H1 (cell line): ENCODE results near the gene QRSL1. TPM values are rescaled to one million over a fixed set of nuclear protein-coding genes. Genes with fewer than 3 reads are reported as not detected.
A peak's percentile ranks its signal among the peaks of the same experiment; 100 is the strongest.

Source experiments
- CTCF ChIA-PET: fragments of 300-600 bp; sonication (Branson Sonifier 250); formaldehyde crosslinking; loops from one replicate; lab custom pipeline; 2021; ENCODE audit not compliant: partially characterized antibody; lab: Charles Lee
- POLR2A ChIA-PET: fragments of 300-600 bp; sonication (Branson Sonifier 250); formaldehyde crosslinking; loops from one replicate; lab custom pipeline; 2021; ENCODE audit warnings: inconsistent platforms; ENCODE audit not compliant: partially characterized antibody; lab: Charles Lee
- DNase-seq, 2 experiments: peaks; one replicate each; pipeline versions ENCODE4 v3.0.0 to v3.0.0-alpha.2; 2010 to 2022; ENCODE audit warnings: low spot score in 2 of 2, low read depth in 1 of 2, mixed read lengths in 1 of 2
- FAIRE-seq: peaks from 2 replicates; lab custom pipeline; 2011; peaks lifted over from hg19 to GRCh38; lab: Jason Lieb, UNC
- H2AFZ ChIP-seq: 2 replicates; pipeline ENCODE4 v1.8.1; 2012; ENCODE audit warnings: low read length, inconsistent platforms
- H2AK5ac ChIP-seq: 2 replicates; pipeline ENCODE4 v1.6.1; 2013; ENCODE audit warnings: low read depth, low read length
- H2BK120ac ChIP-seq: replicated peaks from 2 replicates; pipeline ENCODE3; 2013; ENCODE audit warnings: low read depth, low read length, inconsistent platforms
- H2BK12ac ChIP-seq: 2 replicates; pipeline ENCODE4 v1.6.1; 2013; ENCODE audit warnings: low read depth, low read length
- H2BK15ac ChIP-seq: 2 replicates; pipeline ENCODE4 v1.6.1; 2013; ENCODE audit warnings: low read length
- H2BK20ac ChIP-seq: 2 replicates; pipeline ENCODE4 v1.6.1; 2013; ENCODE audit warnings: low read length
- H2BK5ac ChIP-seq: 2 replicates; pipeline ENCODE4 v1.6.1; 2013; ENCODE audit warnings: low read depth, low read length
- H3K14ac ChIP-seq: 2 replicates; pipeline ENCODE4 v1.6.1; 2013; ENCODE audit warnings: inconsistent platforms; ENCODE audit not compliant: insufficient read length
- H3K18ac ChIP-seq: 2 replicates; pipeline ENCODE4 v1.6.1; 2013; ENCODE audit warnings: low read length; ENCODE audit errors: extremely low read depth
- H3K23ac ChIP-seq: 2 replicates; pipeline ENCODE4 v1.6.1; 2013; ENCODE audit warnings: inconsistent platforms; ENCODE audit not compliant: insufficient read length
- H3K23me2 ChIP-seq: 2 replicates; pipeline ENCODE4 v1.6.1; 2013; ENCODE audit warnings: low read depth, low read length
- H3K27ac ChIP-seq: 2 replicates; pipeline ENCODE4 v1.6.1; 2011; ENCODE audit warnings: low read depth, low read length, inconsistent platforms
- H3K27me3 ChIP-seq, 4 experiments: replicated peaks in 1 of 4; 1 replicate in 1 of 4; 2 replicates in 3 of 4; pipeline versions ENCODE4 v1.6.1 to v1.8.1; 2011 to 2013; ENCODE audit warnings: low read length in 3 of 4, mild to moderate bottlenecking in 3 of 4, inconsistent platforms in 2 of 4, mixed read lengths in 2 of 4, moderate library complexity in 1 of 4; ENCODE audit not compliant: control insufficient read depth in 3 of 4, insufficient read depth in 3 of 4; ENCODE audit errors: extremely low read depth in 1 of 4
- H3K36me3 ChIP-seq, 4 experiments: 2 replicates each; pipeline versions ENCODE4 v1.6.1 to v1.8.1; 2011 to 2013; ENCODE audit warnings: mild to moderate bottlenecking in 4 of 4, low read length in 3 of 4, moderate library complexity in 2 of 4, control low read depth in 1 of 4, inconsistent platforms in 1 of 4; ENCODE audit not compliant: insufficient read depth in 4 of 4, control insufficient read depth in 2 of 4
- H3K4ac ChIP-seq: replicated peaks from 2 replicates; pipeline ENCODE3; 2013; ENCODE audit warnings: low read length, low read depth, mixed read lengths, inconsistent platforms; ENCODE audit not compliant: insufficient read length
- H3K4me1 ChIP-seq, 4 experiments: replicated peaks in 1 of 4; 1 replicate in 1 of 4; 2 replicates in 3 of 4; pipeline versions ENCODE4 v1.6.1 to v1.8.1; 2011 to 2013; ENCODE audit warnings: low read length in 3 of 4, inconsistent platforms in 2 of 4, mixed read lengths in 1 of 4; ENCODE audit not compliant: insufficient read depth in 4 of 4, control insufficient read depth in 3 of 4
- H3K4me2 ChIP-seq, 2 experiments: 2 replicates each; pipeline versions ENCODE4 v1.6.1 to v1.8.1; 2011 to 2013; ENCODE audit warnings: low read depth in 2 of 2, low read length in 2 of 2, control low read depth in 1 of 2, inconsistent platforms in 1 of 2, mild to moderate bottlenecking in 1 of 2; ENCODE audit not compliant: insufficient read depth in 1 of 2
- H3K4me3 ChIP-seq, 4 experiments: fragments of 200-600, 300-600 bp in 1 of 4; sonication (generic), shearing (Covaris generic), sonication (Bioruptor Twin) in 1 of 4; 2 replicates each; pipeline versions ENCODE4 v1.5.1 to v1.8.1; 2011 to 2016; ENCODE audit warnings: low read length in 4 of 4, low read depth in 3 of 4, control low read depth in 2 of 4, inconsistent platforms in 2 of 4, mild to moderate bottlenecking in 2 of 4, mixed read lengths in 1 of 4, moderate library complexity in 1 of 4; ENCODE audit not compliant: insufficient read depth in 2 of 4; ENCODE audit errors: extremely low read depth in 1 of 4
- H3K56ac ChIP-seq: replicated peaks from 2 replicates; pipeline ENCODE3; 2013; ENCODE audit warnings: low read depth, mild to moderate bottlenecking, mixed read lengths, low read length, inconsistent platforms; ENCODE audit not compliant: insufficient read length
- H3K79me1 ChIP-seq: 2 replicates; pipeline ENCODE4 v1.6.1; 2013; ENCODE audit warnings: low read depth, low read length, control low read depth
- H3K79me2 ChIP-seq, 2 experiments: 2 replicates each; pipeline versions ENCODE4 v1.6.1 to v1.8.1; 2012 to 2013; ENCODE audit warnings: low read length in 2 of 2, mild to moderate bottlenecking in 2 of 2, inconsistent platforms in 1 of 2; ENCODE audit not compliant: insufficient read depth in 2 of 2, control insufficient read depth in 1 of 2
- H3K9ac ChIP-seq, 4 experiments: replicated peaks in 1 of 4; 1 replicate in 1 of 4; 2 replicates in 3 of 4; pipeline versions ENCODE4 v1.6.1 to v1.8.1; 2011 to 2013; ENCODE audit warnings: low read depth in 3 of 4, low read length in 3 of 4, control low read depth in 2 of 4, mild to moderate bottlenecking in 2 of 4, moderate library complexity in 2 of 4, inconsistent platforms in 1 of 4; ENCODE audit errors: extremely low read depth in 1 of 4
- H3K9me3 ChIP-seq, 2 experiments: 2 replicates each; pipeline versions ENCODE4 v1.6.1 to v1.8.1; 2012 to 2013; ENCODE audit warnings: mild to moderate bottlenecking in 2 of 2, moderate library complexity in 2 of 2, control low read depth in 1 of 2, inconsistent platforms in 1 of 2, low read depth in 1 of 2, low read length in 1 of 2, mixed read lengths in 1 of 2; ENCODE audit not compliant: insufficient read depth in 2 of 2
- H4K20me1 ChIP-seq, 2 experiments: replicated peaks in 1 of 2; 2 replicates each; pipeline versions ENCODE3 to v1.8.1; 2011 to 2013; ENCODE audit warnings: inconsistent platforms in 2 of 2, low read length in 2 of 2, mild to moderate bottlenecking in 1 of 2; ENCODE audit not compliant: insufficient read depth in 2 of 2, control insufficient read depth in 1 of 2
- H4K5ac ChIP-seq: 2 replicates; pipeline ENCODE4 v1.6.1; 2013; ENCODE audit warnings: low read length, low read depth, mixed read lengths, inconsistent platforms; ENCODE audit not compliant: insufficient read length
- H4K8ac ChIP-seq: 2 replicates; pipeline ENCODE4 v1.8.0; 2013; ENCODE audit warnings: mild to moderate bottlenecking, moderate library complexity, low read length, inconsistent platforms; ENCODE audit not compliant: insufficient read depth; ENCODE audit errors: extremely low read depth
- H4K91ac ChIP-seq: replicated peaks from 2 replicates; pipeline ENCODE3; 2013; ENCODE audit warnings: low read length, mixed read lengths, inconsistent platforms; ENCODE audit not compliant: insufficient read length
- BRCA1 ChIP-seq: IDR thresholded peaks from 2 replicates; pipeline ENCODE4 v1.6.1; 2012; ENCODE audit warnings: low read depth, low read length, improper control_type of control experiment
- EP300 ChIP-seq, 2 experiments: IDR thresholded peaks; 1 replicate in 1 of 2; 2 replicates in 1 of 2; pipeline ENCODE4 v1.6.1; 2011 to 2012; ENCODE audit warnings: low read depth in 2 of 2, low read length in 2 of 2, mild to moderate bottlenecking in 2 of 2, borderline replicate concordance in 1 of 2, inconsistent platforms in 1 of 2, moderate library complexity in 1 of 2
- KDM1A ChIP-seq: fragments of 200-600, 300-600 bp; sonication (generic); IDR thresholded peaks from 2 replicates; pipeline ENCODE4 v1.7.1; 2016; ENCODE audit warnings: mild to moderate bottlenecking, low read length, borderline replicate concordance
- SIRT6 ChIP-seq: IDR thresholded peaks from one replicate; pipeline ENCODE4 v1.7.1; 2012; ENCODE audit warnings: low read length, inconsistent platforms
- WGBS, 2 experiments: shearing (Covaris generic) in 1 of 2; methylation state at CpG; one replicate each; pipeline versions ENCODE4 v1.1.6 to v1.1.7; 2013 to 2015; ENCODE audit warnings: low lambda C conversion rate in 2 of 2, mixed read lengths in 2 of 2, inconsistent platforms in 1 of 2, low coverage in 1 of 2, missing lambda C conversion rate in 1 of 2; ENCODE audit not compliant: insufficient replicate concordance in 2 of 2, insufficient coverage in 1 of 2, insufficient read length in 1 of 2; ENCODE audit errors: extremely low coverage in 1 of 2, missing lambda C conversion rate in 1 of 2; 5-methylcytosine and 5-hydroxymethylcytosine counted together
- polyA plus RNA-seq, 7 experiments: library from polyadenylated mRNA; depleted of rRNA in 3 of 7; stranded (reverse) in 5 of 7; unstranded in 2 of 7; fragments of >200 nt in 5 of 7; fragments of 200-250 nt in 2 of 7; gene quantifications; 1 replicate in 5 of 7; 2 replicates in 1 of 7; 4 replicates in 1 of 7; pipeline versions ENCODE4 v1.2.1 to v1.2.3, GENCODE V29; 2011 to 2013; ENCODE audit warnings: missing spikeins in 2 of 7, mixed read lengths in 2 of 7
- total RNA-seq: library from RNA; stranded (reverse); fragmentation: NEBNext Ultra II Directional; extraction: Animal tissue kit (Norgen Biotek cat#: 25700); gene quantifications from 2 replicates; pipeline ENCODE4 v1.2.1, GENCODE V29; 2021

The QRSL1 gene
- total and polyA plus RNA-seq, 2 of the 8 experiments (the other 6 are each of a cell fraction or from before 2014, with no cell fraction given): 7.8 to 22.2 TPM

GRCh38 chr6:106692819-106693208, 63.4 kb downstream of the QRSL1 start:
- Histone ChIP-seq H4K91ac (peak overlapping the region; percentile 45), H4K8ac (no peak overlapping the region), H3K9ac (no peak overlapping the region), H3K27ac (peak overlapping the region; percentile 60; the same call in 1 of the 2 replicates), H2BK20ac (peak overlapping the region; percentile 91), H3K79me2 (no peaks in the 10 kb centered on the region), H3K56ac (no peak overlapping the region), H2BK12ac (peak overlapping the region; percentile 86), H3K23me2 (no peaks in the 10 kb centered on the region), H4K5ac (peak overlapping the region; percentile 63), H3K4me1 (peaks cover 5 to 19% (median 11%) of the 10 kb centered on the region in 4 experiments; a peak in 6 of 7 replicates), H3K79me1 (no peaks in the 10 kb centered on the region), H3K27me3 (no peaks in the 10 kb centered on the region), H3K18ac (peak overlapping the region; percentile 93), H2BK120ac (peak overlapping the region; percentile 58), H3K9me3 (no peaks in the 10 kb centered on the region), H3K4me3 (no peak overlapping the region), H2AK5ac (peak overlapping the region; percentile 69; the same call in 1 of the 2 replicates), H3K36me3 (no peaks in the 10 kb centered on the region), H2BK15ac (no peak overlapping the region), H2AFZ (no peak overlapping the region), H3K4me2 (no peak overlapping the region), H3K14ac (no peak overlapping the region), H3K23ac (no peak overlapping the region), H4K20me1 (no peaks in the 10 kb centered on the region), H2BK5ac (peak overlapping the region; percentile 80), H3K4ac (peak overlapping the region; percentile 98)
- CTCF ChIA-PET: interaction anchor here (0.8 to 2.1 kb wide), 4 partner anchors 49 to 287 kb away, joined by 3 to 9 read pairs (median 5); no protein-coding TSS in a partner anchor
- POLR2A ChIA-PET: interaction anchor here (1.0 to 1.4 kb wide), 2 partner anchors 55 to 281 kb away, joined by 3 read pairs; no protein-coding TSS in a partner anchor
- DNase-seq (no peak), FAIRE-seq (no peak)
- 72% methylated on average over 3 of the region's 3 CpGs; no CpG with 5 or more reads in 1 of the 2 experiments for WGBS, 2 experiments
- TF ChIP-seq KDM1A: peak; percentile 70
- TF ChIP-seq EP300 (IDR thresholded peaks at IDR 0.05; ENCODE audit: borderline replicate concordance in 1 of 2, low read depth in 2 of 2, low read length in 2 of 2): no peak
- no peak for TF ChIP-seq BRCA1
- TF ChIP-seq SIRT6: no peak
